NT2/D1 (cell line): Measurements from ENCODE around the gene SNX5.
A peak's percentile ranks its signal among the peaks of the same experiment; 100 is the strongest.

Experiments
- YY1 ChIP-seq: IDR thresholded peaks from 2 replicates; pipeline ENCODE4 v1.6.1; 2011; ENCODE audit not compliant: insufficient read length, insufficient read depth
- ZNF274 ChIP-seq: IDR thresholded peaks from 2 replicates; pipeline ENCODE4 v1.6.1; 2011; ENCODE audit warnings: mild to moderate bottlenecking, low read depth, low read length

DNA sequence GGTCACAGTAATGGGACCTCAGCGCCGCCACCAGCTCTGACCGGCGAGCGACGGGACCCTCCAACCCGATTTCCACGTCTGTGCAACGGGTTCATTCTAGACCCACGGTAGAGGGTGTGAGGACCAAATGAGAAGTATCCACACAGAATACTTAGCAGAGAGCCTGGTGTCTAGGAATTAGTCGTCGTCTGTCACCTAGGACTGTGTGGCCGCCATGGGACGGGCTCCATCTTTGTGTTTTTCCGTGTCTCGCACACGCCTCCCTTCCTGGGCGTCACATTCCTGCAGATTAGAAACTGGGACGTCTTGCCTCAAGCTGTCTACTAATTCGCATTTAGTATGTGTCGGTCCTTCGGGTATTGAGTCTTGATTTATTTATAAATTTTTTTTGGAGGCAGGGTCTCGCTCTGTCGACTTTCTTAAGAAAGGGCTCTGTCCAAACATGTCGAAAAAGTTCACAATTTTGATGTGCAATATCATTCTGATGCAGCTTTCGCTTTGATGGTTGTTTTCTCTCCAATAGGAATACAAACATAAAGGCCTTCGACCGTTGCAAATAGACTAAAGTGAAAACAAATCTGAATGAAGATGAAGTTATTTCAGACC, 787 bp upstream of the SNX5 start:
- TF ChIP-seq YY1, result peak; percentile 45
- TF ChIP-seq ZNF274, result no peak
